ENCODE results near the gene THRAP3. TPM values are rescaled to one million over a fixed set of nuclear protein-coding genes. Genes with fewer than 3 reads are reported as not detected.
A peak's percentile ranks its signal among the peaks of the same experiment; 100 is the strongest.

THRAP3 gene
- total and polyA plus RNA-seq, 8 donors = 22.2 to 97.9 (median 33.6) TPM

GRCh38 chr1:36297062-36297461 is 72.8 kb downstream of the THRAP3 start:
- Histone ChIP-seq H3K36me3 (peaks cover 69 to 99% (median 97%) of the 10 kb centered on the region in 4 donors), H3K4me1 (peaks cover 0 to 32% (median 6%) of the 10 kb centered on the region in 4 donors), H3K4me3 (no peak overlapping the region), H3K9me3 (no peaks in the 10 kb centered on the region), H3K27ac (no peak overlapping the region), H3K27me3 (no peaks in the 10 kb centered on the region)
- 32 to 69% (median 54%) methylated on average over 2 of the region's 2 CpGs for WGBS, 5 donors
- DNase-seq = no peak
- intact Hi-C loops (cut with DNase I; ENCODE audit: low total_unique reads) = no loop called here
- TF ChIP-seq POLR2AphosphoS5 (IDR thresholded peaks at IDR 0.05) (no peak), EP300 (IDR thresholded peaks at IDR 0.05) (no peak), CTCF (IDR thresholded peaks at IDR 0.05) (no peak), POLR2A (IDR thresholded peaks at IDR 0.05) (no peak)

- Histone ChIP-seq H3K4me3 (no peak overlapping the region), H3K36me3 (peaks cover 76 to 99% (median 97%) of the 10 kb centered on the region in 4 donors), H3K27ac (peak overlapping the region in 1 of 5 donors; percentile 75), H3K9me3 (no peaks in the 10 kb centered on the region), H3K4me1 (peaks cover 0 to 32% (median 6%) of the 10 kb centered on the region in 4 donors), H3K27me3 (no peaks in the 10 kb centered on the region)
- intact Hi-C loops (cut with DNase I; ENCODE audit: low total_unique reads) = no loop called here
- 89 to 97% (median 90%) methylated on average over 5 of the region's 5 CpGs for WGBS, 5 donors
- TF ChIP-seq CTCF (IDR thresholded peaks at IDR 0.05) (no peak), EP300 (IDR thresholded peaks at IDR 0.05) (no peak), POLR2AphosphoS5 (IDR thresholded peaks at IDR 0.05) (no peak), POLR2A (IDR thresholded peaks at IDR 0.05) (no peak)
- no peak for DNase-seq
These were observed 74.4 kb downstream of the THRAP3 start for GRCh38 chr1:36298640-36299039.

- DNase-seq = no peak
- no peaks in the 10 kb centered on the region for H3K9me3 ChIP-seq
- H3K36me3 ChIP-seq = peaks cover 73 to 93% (median 91%) of the 10 kb centered on the region in 4 donors
- H3K4me3 ChIP-seq = no peak overlapping the region
- TF ChIP-seq POLR2A (IDR thresholded peaks at IDR 0.05) (no peak), POLR2AphosphoS5 (IDR thresholded peaks at IDR 0.05) (no peak), EP300 (IDR thresholded peaks at IDR 0.05) (no peak), CTCF (IDR thresholded peaks at IDR 0.05) (no peak)
- H3K27ac ChIP-seq = peak overlapping the region in 4 of 5 donors; percentile 38 to 75 (median 46)
- intact Hi-C loops (cut with DNase I; ENCODE audit: low total_unique reads) = no loop called here
- 89 to 100% (median 98%) methylated on average over 1 of the region's 1 CpG for WGBS, 5 donors
- peaks cover 2 to 39% (median 8%) of the 10 kb centered on the region in 4 donors for H3K4me1 ChIP-seq
- H3K27me3 ChIP-seq = no peaks in the 10 kb centered on the region
These were observed 76.3 kb downstream of the THRAP3 start for GRCh38 chr1:36300526-36300925.

- Histone ChIP-seq H3K27ac (peak overlapping the region in 2 of 5 donors; percentile 38 to 75), H3K9me3 (no peaks in the 10 kb centered on the region), H3K36me3 (peaks cover 69 to 88% (median 86%) of the 10 kb centered on the region in 4 donors), H3K4me1 (peaks cover 9 to 46% (median 14%) of the 10 kb centered on the region in 4 donors), H3K4me3 (no peak overlapping the region), H3K27me3 (no peaks in the 10 kb centered on the region)
- TF ChIP-seq POLR2AphosphoS5 (IDR thresholded peaks at IDR 0.05) (no peak), EP300 (IDR thresholded peaks at IDR 0.05) (no peak), POLR2A (IDR thresholded peaks at IDR 0.05) (no peak), CTCF (IDR thresholded peaks at IDR 0.05) (no peak)
- WGBS, 5 donors = 75 to 91% (median 87%) methylated on average over 1 of the region's 1 CpG
- no peak for DNase-seq
- intact Hi-C loops (cut with DNase I; ENCODE audit: low total_unique reads) = no loop called here
These were observed 77.0 kb downstream of the THRAP3 start for GRCh38 chr1:36301220-36301619.
